AG04450 (cell line): ENCODE results near the gene ETV7. TPM values are rescaled to one million over a fixed set of nuclear protein-coding genes. Genes with fewer than 3 reads are reported as not detected.

Source experiments
- CTCF ChIA-PET: fragments of 300-600, 350-600 bp; formaldehyde crosslinking; extraction: SDS; loops from one replicate; lab custom pipeline; 2022; ENCODE audit warnings: antibody characterized with exemption, inconsistent platforms; lab: Charles Lee
- POLR2A ChIA-PET: fragments of 350-600 bp; formaldehyde crosslinking; extraction: SDS; loops from one replicate; lab custom pipeline; 2021; ENCODE audit warnings: antibody characterized with exemption, inconsistent platforms; lab: Yijun Ruan, JAX
- DNase-seq: peaks from one replicate; pipeline ENCODE4 v3.0.0-alpha.2; 2011; ENCODE audit warnings: low read depth, low spot score
- H3K27ac ChIP-seq: one replicate; pipeline ENCODE4 v1.5.1; 2012; ENCODE audit warnings: low read depth, low read length, control low read depth
- H3K27me3 ChIP-seq: one replicate; pipeline ENCODE4 v1.6.0; 2012; ENCODE audit warnings: low read length; ENCODE audit not compliant: control insufficient read depth, insufficient read depth
- H3K4me3 ChIP-seq: 2 replicates; pipeline ENCODE4 v1.5.1; 2011; ENCODE audit warnings: mild to moderate bottlenecking, low read depth, low read length, control low read depth
- H3K9me3 ChIP-seq: 2 replicates; pipeline ENCODE4 v1.5.1; 2012; ENCODE audit warnings: low read length; ENCODE audit not compliant: control insufficient read depth, insufficient read depth
- polyA plus RNA-seq: library from polyadenylated mRNA; depleted of rRNA; stranded (reverse); fragments of >200 nt; gene quantifications from 2 replicates; pipeline ENCODE4 v1.2.3, GENCODE V29; 2011
- TF ChIP-seq, protein P1 (sequence below): IDR thresholded peaks from 2 replicates; pipeline ENCODE4 v1.5.1; 2011; ENCODE audit warnings: low read depth, low read length, control low read depth, inconsistent platforms

ETV7 gene
- polyA plus RNA-seq, 1 experiment = 0.41 TPM

DNA sequence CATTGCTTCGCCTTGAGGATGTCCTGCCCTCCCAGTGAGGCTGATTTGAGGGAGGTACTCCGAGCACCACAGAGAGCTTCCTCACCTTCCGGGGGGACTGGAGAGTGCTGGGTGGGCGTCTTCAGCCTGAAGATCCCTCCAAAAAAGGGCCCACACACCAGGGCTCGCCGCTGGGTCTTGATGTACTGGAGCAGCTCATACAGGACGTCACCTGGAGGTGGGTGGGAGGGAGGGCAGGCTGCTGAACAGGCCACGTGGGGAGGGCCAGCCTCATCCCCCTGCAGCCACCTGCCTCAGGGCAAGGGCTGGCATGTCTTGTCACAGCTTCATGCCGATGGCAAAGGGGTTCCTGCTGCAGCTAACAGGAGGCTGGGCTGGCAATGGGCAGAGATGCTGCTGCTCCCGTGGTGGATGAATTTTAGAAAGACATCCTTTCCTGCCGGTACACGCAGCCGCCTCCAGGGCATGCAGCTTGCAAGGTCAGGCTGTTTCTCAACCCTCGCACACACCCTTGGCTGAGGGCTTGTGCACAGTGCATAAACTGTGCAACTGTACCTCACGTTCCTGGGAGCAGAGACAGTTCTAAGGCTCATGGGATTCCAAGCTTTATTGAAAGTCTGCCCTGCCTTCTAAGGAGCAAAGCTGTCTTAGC, 14.0 kb downstream of the ETV7 start:
- CTCF ChIA-PET = interaction anchor here (1.0 to 1.5 kb wide), 2 partner anchors 11 to 13 kb away, joined by 3 to 4 read pairs; no protein-coding TSS in a partner anchor
- DNase-seq = no peak
- POLR2A ChIA-PET = no interaction called here
- TF ChIP-seq, protein P1, sequence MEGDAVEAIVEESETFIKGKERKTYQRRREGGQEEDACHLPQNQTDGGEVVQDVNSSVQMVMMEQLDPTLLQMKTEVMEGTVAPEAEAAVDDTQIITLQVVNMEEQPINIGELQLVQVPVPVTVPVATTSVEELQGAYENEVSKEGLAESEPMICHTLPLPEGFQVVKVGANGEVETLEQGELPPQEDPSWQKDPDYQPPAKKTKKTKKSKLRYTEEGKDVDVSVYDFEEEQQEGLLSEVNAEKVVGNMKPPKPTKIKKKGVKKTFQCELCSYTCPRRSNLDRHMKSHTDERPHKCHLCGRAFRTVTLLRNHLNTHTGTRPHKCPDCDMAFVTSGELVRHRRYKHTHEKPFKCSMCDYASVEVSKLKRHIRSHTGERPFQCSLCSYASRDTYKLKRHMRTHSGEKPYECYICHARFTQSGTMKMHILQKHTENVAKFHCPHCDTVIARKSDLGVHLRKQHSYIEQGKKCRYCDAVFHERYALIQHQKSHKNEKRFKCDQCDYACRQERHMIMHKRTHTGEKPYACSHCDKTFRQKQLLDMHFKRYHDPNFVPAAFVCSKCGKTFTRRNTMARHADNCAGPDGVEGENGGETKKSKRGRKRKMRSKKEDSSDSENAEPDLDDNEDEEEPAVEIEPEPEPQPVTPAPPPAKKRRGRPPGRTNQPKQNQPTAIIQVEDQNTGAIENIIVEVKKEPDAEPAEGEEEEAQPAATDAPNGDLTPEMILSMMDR = no peak
- H3K27me3 ChIP-seq = peaks cover 38% of the 10 kb centered on the region
- no peaks in the 10 kb centered on the region; the same call in 1 of the 2 replicates for H3K9me3 ChIP-seq
- H3K4me3 ChIP-seq = no peak overlapping the region
- no peak overlapping the region for H3K27ac ChIP-seq

DNA sequence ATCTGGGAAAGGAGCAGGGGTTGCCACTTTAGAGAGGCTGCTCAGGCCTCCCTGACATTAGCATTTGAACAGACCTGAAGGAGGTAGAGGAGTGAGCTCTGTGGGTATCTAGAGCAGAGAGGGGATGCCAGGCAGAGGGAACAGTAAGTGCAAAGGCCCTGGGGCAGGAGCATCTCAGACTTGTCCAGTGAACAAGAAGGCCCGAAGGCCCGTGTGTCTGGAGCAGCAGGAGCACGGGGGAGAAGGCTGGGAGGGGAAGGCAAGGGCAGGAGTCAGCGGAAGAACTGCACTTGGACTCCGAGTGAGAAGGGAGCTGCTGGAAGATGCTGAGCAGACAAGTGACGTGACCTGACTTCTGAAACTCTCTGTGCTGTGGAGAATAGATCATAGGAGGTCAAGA, 15.4 kb downstream of the ETV7 start:
- Histone ChIP-seq H3K9me3 (no peaks in the 10 kb centered on the region; the same call in 1 of the 2 replicates), H3K27me3 (peaks cover 36% of the 10 kb centered on the region), H3K27ac (no peak overlapping the region), H3K4me3 (no peak overlapping the region)
- POLR2A ChIA-PET = no interaction called here
- CTCF ChIA-PET = no interaction called here
- TF ChIP-seq, protein P1 = no peak
- DNase-seq = no peak

DNA sequence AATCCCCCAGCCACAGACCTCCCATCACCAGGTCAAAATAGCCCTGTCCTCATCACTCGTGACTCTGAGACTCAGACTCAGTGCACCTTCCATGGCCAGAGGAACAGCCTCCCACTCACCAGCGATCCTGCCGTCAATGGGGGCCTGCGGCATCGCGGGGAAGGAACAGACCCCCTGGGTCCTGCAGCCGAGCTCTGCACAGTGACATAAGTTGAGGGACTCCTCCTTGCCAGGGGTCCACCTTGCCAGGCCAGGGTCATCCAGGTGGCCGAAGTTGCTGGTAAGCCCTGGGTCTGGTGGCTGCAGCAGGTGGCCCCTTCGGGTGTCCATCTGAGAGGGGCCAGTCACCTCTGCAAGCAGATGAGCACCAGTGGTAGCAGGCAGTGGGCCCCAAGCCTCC, 16.3 kb downstream of the ETV7 start:
- H3K27ac ChIP-seq = no peak overlapping the region
- POLR2A ChIA-PET = no interaction called here
- TF ChIP-seq, protein P1 = no peak
- CTCF ChIA-PET = no interaction called here
- H3K4me3 ChIP-seq = no peak overlapping the region
- DNase-seq = no peak
- peaks cover 33% of the 10 kb centered on the region for H3K27me3 ChIP-seq
- H3K9me3 ChIP-seq = no peaks in the 10 kb centered on the region; the same call in 1 of the 2 replicates

DNA sequence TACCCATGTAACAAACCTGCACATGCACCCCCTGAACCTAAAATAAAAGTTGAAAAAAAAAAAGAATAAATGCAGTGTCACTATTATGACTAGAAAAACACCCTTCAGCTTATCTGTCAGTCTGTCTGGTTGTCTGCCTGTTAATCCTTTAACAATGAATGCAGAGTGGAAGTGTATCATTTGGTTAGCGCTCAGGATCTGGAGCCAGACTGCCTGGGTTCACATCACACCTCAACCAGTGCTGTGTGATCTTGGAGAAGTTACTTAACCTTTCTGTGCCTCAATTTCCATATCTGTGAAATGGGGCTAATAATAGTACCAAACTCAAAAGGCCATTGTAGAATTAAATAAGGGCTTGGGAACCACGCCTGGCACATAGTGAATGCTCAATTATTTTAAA, 16.8 kb downstream of the ETV7 start:
- CTCF ChIA-PET = no interaction called here
- Histone ChIP-seq H3K9me3 (no peaks in the 10 kb centered on the region; the same call in 1 of the 2 replicates), H3K27me3 (peaks cover 29% of the 10 kb centered on the region), H3K27ac (no peak overlapping the region), H3K4me3 (no peak overlapping the region)
- TF ChIP-seq, protein P1 = no peak
- DNase-seq = no peak
- POLR2A ChIA-PET = interaction anchor here (0.7 kb wide), 1 partner anchor 240 kb away, joined by 4 read pairs; no protein-coding TSS in a partner anchor
